ENCODE data around the gene AKAP8L.
"Not testable (repeated sequence)": the region's sequence is repeated elsewhere in the genome, so short reads cannot be mapped to it uniquely, and the experiment has no call there.

AKAP8L gene

GRCh38 chr19:15379083-15379998 lies 39.4 kb downstream of the AKAP8L start, which contains the start of gene AKAP8:
TSS of gene AKAP8 (minus strand) at chr19:15379787. CDS start at chr19:15379731, 56 bp downstream.
- peak; percentile 89 for DNase-seq (ENCODE audit: low read depth)

DNA sequence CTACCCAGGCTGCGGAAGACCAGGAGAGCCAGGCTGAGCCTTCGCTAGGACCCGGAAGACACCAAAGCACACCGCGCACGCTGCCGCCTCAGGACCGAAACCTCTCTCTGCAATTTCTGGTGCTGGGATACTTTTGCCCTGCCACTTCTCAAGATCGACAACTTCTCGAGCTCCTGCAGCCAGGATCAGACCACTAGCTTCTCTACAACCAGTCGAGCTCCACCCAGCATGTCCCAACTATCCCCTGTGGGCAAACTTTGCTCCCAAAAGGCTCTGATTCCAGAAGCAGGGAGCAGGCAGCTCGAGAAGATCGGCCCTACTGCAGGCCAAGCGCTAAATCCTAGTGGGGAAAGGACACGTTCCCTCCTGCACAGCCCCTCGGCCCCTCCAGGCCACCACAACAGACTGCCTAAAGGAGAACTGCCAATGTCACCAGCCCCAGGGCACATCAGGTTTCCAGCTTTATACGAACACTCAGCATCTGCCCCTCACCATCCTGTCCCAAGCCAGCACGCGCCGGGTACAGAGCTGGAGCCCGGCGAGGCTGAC lies 40.2 kb downstream of the AKAP8L start:
- DNase-seq (ENCODE audit: low read depth): no peak

- no peak for DNase-seq (ENCODE audit: low read depth)
Observed at GRCh38 chr19:15374796-15375440, 43.9 kb downstream of the AKAP8L start.

GRCh38 chr19:15374105-15374651 lies 44.6 kb downstream of the AKAP8L start:
- DNase-seq (ENCODE audit: low read depth): no peak

- DNase-seq (ENCODE audit: low read depth): no peak
Observed at GRCh38 chr19:15373644-15374043, 45.1 kb downstream of the AKAP8L start.

- DNase-seq (ENCODE audit: low read depth): no peak
Observed at GRCh38 chr19:15372891-15373301, 45.9 kb downstream of the AKAP8L start.

GRCh38 chr19:15372470-15372869 lies 46.3 kb downstream of the AKAP8L start:
- no peak for DNase-seq (ENCODE audit: low read depth)

DNA sequence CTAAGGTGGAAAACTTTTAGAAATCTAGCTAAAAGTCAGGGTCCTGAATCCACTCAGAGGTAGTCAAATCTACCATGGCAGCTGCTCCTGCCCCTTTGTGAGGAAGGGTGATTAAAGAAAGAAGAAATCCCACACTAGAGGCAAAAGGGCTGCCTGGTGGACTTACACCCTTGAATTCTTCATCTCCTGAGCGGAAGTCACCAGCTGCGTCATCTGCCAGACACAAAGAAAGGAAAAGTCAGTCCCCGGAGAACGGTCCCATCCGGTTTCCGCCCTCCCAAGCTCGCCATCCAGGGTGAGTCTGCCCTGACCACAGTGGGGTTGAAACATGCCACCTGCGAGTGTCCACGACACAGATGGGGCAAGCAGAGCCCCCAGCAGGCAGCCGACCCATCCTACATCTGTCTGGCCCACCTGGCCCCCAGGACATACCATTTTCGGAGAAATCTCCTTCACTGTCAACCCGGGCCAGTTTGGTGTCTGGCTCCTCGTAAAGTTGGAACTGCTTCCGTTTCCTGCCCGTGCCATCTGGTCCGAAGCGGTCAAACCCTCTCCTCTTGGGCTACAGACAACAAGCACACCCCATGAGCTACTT lies 46.9 kb downstream of the AKAP8L start:
- no peak for DNase-seq (ENCODE audit: low read depth)

DNA sequence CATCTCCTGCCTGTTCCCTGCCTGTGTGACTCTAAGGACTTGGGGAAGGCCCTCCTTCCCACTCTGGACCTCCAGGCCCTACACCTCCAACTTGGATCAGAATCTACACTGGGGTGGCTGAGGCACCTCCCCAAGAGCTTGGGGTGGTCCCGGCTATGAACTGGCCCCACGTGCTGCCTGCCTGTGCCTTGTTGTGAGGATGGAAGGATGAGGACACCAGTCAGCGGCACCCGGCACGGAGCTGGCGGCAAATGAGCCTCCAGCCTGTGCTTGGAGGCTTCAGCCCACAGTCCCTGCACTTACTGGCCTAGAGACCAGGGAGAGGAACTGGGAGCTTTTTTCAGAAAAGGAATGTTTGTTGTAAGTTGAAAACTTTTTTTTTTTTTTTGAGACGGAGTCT lies 47.7 kb downstream of the AKAP8L start:
- no peak for DNase-seq (ENCODE audit: low read depth)

- DNase-seq (ENCODE audit: low read depth): no peak
Observed at GRCh38 chr19:15369594-15369891, 49.2 kb downstream of the AKAP8L start.

- no peak for DNase-seq (ENCODE audit: low read depth)
Observed at GRCh38 chr19:15368798-15369593, 49.8 kb downstream of the AKAP8L start.

- no peak for DNase-seq (ENCODE audit: low read depth)
Observed at GRCh38 chr19:15368051-15368632, 50.6 kb downstream of the AKAP8L start.

- no peak for DNase-seq (ENCODE audit: low read depth)
Observed at GRCh38 chr19:15367439-15367838, 51.3 kb downstream of the AKAP8L start.

DNA sequence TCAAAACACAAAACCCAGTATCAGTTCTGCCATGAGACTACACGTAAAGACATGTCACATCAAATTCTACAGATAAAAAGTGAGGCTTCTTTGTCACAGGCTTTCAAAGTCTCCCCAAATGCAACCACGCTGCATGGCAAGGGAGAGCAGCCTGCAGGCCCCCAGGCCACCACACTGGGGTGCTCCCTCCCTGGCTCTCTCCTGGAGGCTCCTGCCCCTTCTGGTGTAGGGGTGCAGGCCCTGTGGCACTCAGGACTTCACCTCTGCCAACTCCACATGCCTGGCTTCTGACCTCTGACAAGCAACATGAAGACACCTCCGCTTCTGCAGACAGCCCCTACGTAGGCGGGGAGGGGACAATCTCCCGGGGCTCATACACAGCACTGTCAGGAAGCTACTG lies 53.5 kb downstream of the AKAP8L start:
- no peak for DNase-seq (ENCODE audit: low read depth)

- DNase-seq (ENCODE audit: low read depth): not testable (repeated sequence)
Observed at GRCh38 chr19:15363791-15364190, 55.0 kb downstream of the AKAP8L start.

DNA sequence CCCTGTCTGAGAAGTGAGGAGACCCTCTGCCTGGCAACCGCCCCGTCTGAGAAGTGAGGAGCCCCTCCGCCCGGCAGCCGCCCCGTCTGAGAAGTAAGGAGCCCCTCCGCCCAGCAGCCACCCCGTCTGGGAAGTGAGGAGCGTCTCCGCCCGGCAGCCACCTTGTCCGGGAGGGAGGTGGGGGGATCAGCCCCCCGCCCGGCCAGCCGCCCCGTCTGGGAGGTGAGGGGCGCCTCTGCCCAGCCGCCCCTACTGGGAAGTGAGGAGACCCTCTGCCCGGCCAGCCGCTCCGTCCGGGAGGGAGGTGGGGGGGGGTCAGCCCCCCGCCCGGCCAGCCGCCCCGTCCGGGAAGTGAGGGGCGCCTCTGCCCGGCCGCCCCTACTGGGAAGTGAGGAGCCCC lies 55.7 kb downstream of the AKAP8L start:
- DNase-seq (ENCODE audit: low read depth): not testable (repeated sequence)

DNA sequence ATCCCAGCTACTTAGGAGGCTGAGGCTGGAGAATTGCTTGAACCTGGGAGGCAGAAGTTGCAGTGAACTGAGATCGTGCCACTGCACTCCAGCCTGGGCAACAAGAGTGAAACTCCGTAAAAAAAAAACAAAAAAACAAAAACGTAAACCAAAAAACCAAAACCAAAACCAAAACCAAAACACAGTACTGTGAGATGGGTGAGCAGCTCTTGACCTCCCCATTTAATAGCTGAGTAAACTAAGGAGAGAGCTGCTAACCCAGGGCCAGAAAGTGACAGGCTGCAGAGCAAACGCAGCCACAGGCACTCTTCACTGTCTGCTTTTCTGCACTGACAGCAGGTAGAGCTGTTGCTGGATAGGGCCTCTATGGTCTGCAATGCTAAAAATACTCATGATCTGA lies 58.8 kb downstream of the AKAP8L start:
- DNase-seq (ENCODE audit: low read depth): not testable (repeated sequence)

DNA sequence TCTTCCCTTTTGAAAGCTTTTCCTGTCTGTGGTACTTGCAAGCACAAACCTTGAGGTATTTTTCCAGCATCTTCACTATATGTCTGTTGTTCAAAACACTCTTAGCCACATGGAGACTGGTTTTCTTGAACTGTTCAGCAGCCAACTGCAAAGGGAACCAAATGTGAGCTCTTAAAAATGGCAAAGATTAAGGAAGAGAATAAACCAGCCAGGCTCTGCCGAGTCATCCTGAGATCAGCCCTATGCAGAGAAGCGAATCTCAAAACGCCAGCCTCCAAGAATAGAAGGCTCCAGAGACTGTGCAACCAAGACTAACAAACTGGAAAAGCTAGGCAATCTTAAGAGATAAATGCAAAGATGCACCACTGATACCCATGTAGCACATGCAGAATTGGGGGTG lies 59.9 kb downstream of the AKAP8L start:
- DNase-seq (ENCODE audit: low read depth): no peak

GRCh38 chr19:15357906-15358305 lies 60.9 kb downstream of the AKAP8L start:
- no peak for DNase-seq (ENCODE audit: low read depth)

GRCh38 chr19:15354566-15355296 lies 64.1 kb downstream of the AKAP8L start:
- no peak for DNase-seq (ENCODE audit: low read depth)

GRCh38 chr19:15353908-15354307 lies 64.9 kb downstream of the AKAP8L start:
- DNase-seq (ENCODE audit: low read depth): no peak
